NCI-H1092 treated with DMSO at 0.1 percent for 48 hours (cell line): ENCODE data around the gene PRSS1.
"Not testable (repeated sequence)": the region's sequence is repeated elsewhere in the genome, so short reads cannot be mapped to it uniquely, and the experiment has no call there.

ENCODE experiments used
- DNase-seq: peaks from one replicate; lab custom pipeline; 2025; lab: John Stamatoyannopoulos, UW

PRSS1 gene

DNA sequence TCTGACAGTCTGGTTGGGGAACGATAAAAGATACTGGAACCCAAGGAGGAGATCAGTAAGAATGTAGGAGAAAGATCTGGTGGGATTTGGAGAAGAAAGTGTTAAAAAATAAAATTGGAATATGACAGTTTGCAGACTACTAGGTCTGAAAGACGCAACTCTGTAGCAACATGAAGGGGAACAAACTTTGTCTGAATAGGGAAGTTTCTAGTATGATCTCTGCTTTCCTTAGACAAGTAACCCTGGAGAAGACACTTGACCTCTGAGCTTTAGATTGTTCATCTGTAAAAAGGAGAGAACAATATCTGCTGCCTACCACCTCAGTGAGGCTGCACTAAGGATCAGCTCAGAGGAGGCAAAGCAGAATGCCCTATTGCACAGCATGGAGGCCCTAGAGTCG, 3.0 kb upstream of the PRSS1 start:
- DNase-seq: no peak

DNA sequence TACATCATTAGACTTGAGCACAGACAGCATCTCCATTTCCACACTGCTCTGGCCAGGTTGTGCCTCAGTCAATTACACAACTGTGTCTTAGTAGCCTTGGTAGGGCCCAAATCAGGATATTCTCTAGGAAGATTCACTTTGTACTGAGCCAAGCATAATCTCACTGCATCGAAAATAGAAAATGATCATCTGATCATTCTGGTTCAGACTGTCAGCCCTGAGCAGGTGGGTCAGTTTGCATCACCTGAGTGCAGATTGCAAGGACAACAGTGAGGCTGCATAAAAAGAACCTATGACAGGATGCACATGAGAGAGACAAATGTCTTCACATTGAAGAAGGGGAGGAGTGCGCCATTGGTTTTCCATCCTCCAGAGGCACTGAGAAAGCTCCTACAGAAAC, 862 bp upstream of the PRSS1 start:
- not testable (repeated sequence) for DNase-seq

DNA sequence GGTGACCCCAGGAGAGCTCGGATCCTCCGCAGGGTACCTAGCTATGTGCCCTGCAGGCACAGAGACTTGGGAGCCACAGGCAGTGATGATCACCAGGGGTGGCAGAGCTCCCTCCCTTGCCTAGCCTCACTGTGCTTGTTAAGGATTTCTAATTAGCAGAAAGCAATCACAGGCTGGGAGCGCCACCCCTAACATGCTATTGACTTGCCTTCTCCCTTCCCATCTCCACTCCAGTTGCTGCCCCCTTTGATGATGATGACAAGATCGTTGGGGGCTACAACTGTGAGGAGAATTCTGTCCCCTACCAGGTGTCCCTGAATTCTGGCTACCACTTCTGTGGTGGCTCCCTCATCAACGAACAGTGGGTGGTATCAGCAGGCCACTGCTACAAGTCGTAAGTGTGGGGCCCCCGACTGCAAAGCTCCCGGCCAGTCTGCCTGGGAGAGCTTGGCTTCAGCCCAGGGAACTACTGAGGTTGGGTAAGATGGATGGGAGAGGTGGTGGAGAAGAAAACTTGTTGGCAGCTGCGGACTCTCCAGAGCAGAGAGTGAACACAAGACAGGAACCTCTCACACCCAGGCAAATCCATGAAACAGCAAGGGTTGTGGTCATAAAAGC, 1.2 kb downstream of the PRSS1 start:
- DNase-seq: no peak

DNA sequence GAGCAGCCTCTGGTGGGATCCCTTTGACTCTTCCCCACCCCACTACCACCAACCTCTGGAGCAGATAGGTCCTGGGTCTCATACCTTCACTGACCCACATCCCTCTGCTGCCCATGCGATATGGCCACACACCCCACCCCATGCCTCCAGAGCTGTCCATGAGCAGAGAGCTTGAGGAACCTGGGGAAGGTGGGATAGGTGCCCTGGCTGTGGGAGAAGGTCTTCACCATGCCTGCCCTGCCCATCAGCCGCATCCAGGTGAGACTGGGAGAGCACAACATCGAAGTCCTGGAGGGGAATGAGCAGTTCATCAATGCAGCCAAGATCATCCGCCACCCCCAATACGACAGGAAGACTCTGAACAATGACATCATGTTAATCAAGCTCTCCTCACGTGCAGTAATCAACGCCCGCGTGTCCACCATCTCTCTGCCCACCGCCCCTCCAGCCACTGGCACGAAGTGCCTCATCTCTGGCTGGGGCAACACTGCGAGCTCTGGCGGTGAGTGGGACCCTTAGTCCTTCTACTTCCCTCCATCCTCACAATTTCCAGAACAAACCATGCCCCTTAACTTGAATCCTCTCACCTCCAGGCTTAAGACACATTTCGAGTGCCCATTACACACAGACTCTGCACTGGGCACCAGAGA, 2.4 kb downstream of the PRSS1 start:
- DNase-seq: not testable (repeated sequence)

DNA sequence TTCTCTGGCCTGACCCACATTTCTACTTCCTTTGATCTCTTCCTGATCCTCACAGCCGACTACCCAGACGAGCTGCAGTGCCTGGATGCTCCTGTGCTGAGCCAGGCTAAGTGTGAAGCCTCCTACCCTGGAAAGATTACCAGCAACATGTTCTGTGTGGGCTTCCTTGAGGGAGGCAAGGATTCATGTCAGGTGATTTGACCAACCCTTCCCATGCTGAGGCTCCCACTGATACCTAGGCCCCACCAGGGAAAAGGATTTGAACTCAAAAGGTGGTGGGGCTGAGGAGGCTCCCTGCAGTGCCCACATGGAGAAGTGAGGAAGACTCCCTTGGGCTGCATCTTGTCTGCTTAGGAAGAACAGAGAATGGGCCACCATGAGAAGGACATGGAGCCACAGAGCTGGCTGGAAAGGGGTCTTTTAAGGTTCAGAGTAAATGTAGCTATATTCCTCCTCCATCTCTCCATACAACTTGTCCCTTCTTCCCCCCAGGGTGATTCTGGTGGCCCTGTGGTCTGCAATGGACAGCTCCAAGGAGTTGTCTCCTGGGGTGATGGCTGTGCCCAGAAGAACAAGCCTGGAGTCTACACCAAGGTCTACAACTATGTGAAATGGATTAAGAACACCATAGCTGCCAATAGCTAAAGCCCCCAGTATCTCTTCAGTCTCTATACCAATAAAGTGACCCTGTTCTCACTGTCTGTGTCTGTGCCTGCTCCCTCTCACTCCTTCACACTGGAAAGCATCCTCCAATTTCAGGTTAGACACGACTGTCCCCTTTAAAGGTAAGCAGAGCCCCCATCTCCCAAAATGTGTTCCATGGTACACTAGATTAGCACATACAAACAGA, 3.3 kb downstream of the PRSS1 start:
- DNase-seq: no peak

DNA sequence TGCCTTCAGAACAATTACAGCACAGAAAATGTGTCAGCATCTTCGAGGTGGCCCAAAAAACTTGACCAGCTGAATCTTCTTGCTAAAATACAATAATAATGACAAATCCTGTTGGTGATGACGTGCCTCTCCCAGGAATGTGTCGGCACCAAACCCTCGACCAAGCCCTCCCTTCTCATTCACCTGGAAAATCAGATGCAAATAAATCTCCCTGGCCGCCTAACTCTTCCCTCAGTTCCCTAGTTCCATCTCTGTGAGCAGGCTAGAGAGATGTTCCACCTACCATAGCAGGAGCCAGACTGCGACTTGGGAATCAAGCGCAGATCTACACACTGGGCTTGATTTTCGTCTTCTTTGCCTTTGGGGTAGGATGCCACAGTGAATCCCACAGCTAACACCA, 4.1 kb downstream of the PRSS1 start:
- no peak for DNase-seq

DNA sequence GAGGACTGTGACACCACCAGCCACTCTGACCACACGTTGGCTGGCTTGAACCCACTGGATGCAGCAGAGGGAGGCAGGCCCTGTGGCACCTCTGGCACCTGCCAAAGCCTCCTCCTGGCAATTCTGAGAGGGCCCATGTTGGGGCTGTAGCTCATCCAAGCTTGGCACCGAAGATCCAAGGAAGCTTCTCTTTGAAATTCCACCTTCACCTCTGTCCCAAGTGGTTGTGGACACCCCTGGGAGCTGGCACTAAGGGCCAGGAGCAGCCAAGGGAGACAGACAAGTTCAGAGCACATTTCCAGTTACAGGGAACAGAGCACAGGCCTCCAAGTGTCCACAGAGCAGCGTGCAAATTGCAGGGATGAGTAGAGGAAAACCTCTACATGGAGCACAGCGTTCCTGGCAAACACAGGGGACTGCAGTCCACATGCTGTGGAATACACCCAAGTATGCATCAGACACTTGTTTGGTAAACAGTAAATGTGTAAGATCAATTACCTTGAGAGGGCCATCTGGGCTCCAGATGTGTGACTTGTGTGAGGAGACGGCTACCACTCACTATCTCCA, 4.7 kb downstream of the PRSS1 start:
- not testable (repeated sequence) for DNase-seq

DNA sequence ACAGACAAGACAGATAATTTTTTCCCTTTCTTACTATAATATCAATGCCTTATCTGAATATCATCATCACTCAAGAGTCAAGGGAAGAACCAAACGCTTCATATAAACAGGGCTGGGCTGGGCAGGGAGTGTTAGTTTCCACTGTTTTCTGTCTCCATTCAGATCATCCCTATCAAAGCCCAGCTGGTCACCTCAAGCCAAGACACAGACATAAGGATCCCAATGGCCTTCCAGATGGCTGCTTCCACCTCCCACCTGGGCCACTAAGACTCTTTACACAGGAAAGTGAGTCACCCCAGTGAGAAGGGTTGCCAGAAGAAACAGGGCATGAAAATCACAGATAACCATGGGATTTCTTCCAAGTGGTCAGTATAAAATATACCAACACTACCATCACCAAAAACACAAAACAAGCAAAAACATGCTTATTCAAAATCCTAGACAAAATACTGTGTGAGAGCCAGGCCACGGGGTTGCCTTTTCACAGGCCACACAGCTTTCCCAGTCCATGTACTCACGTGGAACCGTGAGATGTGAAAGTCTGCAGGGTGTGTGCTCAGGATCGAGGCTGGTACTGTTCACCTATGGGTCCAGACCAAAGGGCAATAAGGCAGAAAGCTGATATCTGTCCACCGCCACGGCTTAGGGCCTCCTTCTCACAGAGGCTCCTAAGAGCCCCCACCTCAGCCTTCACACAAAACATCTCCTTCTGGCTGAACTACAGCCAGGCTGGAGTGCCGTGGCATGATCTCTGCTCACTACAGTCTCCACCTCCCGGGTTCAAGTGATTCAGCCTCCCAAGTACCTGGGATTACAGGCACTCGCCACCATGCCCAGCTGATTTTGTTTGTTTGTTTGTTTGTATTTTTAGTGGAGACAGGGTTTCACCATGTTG, 5.7 kb downstream of the PRSS1 start:
- no peak for DNase-seq

DNA sequence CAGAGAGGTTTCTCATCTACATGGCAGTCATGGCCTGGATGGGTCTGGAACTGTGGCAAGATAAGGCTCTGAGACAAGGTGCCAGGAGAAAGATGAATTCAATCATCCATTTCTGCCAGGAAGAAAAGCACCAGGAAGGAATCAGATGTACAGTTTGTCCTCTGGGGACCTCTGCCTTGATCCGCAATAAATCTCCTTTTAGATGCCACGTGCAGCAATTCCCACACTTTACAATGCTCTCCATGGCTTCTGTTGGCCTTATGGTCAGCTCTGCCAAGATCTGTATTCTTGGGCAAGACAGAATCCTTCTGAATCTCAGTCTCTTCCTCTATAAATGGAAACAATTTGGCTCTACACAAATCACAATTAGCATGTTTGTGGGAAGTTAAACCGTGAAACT, 9.0 kb downstream of the PRSS1 start:
- not testable (repeated sequence) for DNase-seq

DNA sequence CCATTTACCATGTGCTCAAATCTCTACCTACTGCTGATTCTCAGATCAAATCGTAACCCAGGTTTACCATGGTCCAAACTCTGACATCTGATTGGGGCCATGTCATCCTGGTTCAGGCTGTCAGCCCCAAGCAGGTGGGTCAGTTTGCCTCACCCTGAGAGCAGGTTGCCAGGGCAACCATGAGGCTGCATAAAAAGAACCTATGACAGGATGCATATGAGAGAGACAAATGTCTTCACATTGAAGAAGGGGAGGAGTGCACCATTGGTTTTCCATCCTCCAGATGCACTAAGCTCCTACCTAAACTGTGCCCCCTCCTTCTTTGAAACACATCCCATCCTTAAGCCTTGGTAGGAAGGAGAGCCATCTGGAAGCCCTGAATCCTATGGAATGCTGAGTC, 10.2 kb downstream of the PRSS1 start:
- no peak for DNase-seq

DNA sequence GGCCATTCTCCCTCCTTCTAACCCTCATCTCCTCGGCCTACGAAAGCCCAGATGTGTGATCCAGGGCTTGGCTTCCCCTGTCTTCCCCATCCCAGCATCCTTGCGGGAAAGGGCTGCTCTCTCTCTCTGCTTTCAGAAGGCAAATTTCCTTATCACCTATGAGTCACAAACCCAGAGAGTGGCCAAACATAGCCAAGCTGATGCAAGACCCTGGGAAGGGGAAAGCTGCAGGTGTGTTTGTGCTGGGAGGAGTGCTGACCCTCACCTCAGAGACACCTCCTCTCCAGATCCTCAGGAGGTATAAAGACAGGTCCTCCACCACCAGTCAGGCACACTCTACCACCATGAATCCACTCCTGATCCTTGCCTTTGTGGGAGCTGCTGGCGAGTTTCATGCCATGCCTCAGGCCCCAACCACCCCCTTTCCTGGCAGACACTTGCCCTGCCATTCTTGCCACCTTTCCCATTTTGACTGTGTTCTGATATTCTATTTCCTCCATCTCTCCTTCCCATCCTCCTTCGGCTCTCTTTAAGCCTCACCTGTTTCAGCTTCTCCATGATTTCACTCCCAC, 10.9 kb downstream of the PRSS1 start:
- no peak for DNase-seq

DNA sequence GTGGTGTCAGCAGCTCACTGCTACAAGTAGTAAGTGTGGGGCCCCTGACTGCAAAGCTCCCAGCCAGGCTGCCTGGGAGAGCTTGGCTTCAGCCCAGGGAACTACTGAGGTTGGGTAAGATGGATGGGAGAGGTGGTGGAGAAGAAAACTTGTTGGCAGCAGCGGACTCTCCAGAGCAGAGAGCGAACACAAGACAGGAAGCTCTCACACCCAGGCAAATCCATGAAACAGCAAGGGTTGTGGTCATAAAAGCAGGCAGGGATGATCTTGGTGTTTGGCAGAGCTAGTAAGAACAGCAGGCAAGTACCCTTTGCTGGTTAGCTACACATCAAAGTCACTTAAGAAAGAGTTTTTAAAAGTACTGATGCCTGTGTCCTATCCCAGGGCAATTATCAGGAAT, 12.3 kb downstream of the PRSS1 start:
- not testable (repeated sequence) for DNase-seq

DNA sequence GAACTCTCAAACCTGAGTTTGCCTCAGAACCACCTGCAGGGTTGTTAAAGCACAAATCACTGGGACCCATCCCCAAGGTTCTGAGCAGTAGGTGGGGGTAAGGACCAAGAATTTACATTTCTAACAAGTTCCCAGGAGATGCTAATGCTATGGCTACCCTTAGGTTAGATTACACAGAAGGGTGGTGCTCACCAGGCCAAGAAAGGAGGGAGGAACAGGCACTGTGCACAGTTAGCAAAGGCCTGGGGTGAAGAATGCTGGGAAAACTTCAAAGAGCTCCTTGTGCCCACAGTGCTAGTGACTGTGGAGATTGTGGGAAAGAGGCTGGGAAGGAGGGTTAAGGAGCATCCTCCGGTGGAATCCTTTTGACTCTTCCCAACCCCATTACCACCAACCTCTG, 12.8 kb downstream of the PRSS1 start:
- DNase-seq: no peak

DNA sequence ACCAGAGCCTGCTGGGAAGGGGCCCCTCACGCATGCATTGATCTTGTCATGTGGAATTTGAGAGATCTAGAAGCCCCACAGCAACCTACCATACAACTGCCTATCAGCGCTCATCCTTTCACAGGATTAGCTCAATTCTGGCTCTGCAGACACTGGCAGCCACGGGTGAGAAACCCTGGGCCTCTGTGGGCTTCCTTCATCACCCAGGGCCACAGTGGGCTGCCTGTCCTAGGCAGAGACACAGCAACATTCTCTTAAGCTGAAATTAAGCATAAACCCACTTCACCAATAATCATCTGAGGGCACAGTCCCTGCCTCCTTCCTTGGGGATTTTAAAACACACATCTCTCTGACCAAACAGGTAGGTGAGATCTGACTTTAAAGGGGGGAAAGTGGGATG, 18.2 kb downstream of the PRSS1 start:
- no peak for DNase-seq

DNA sequence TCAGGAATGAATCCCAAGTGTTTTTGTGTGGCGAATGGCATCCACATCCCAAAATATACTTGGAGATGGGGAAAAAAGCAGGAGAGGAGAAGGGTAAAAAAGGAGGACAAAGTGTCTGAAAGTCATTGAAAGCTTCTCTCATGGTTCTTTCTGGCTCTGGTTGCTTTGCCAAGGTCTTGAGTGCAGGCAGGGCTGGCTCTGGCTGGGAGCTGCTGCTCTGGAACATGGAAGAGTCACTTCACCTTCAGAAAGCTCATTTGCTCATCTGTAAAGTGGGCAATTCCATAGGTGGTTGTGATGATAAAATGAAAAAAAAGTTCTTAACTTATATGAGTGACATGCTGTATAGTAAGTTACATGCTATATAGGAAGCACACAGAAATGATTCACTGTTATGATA, 18.6 kb downstream of the PRSS1 start:
- no peak for DNase-seq

DNA sequence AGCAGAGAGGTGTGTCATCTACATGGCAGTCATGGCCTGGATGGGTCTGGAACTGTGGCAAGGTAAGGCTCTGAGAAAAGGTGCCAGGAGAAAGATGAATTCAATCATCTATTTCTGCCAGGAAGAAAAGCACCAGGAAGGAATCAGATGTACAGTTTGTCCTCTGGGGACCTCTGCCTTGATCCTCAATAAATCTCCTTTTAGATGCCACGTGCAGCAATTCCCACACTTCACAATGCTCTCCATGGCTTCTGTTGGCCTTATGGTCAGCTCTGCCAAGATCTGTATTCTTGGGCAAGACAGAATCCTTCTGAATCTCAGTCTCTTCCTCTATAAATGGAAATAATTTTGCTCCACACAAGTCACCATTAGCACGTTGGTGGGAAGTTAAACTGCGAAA, 19.6 kb downstream of the PRSS1 start:
- DNase-seq: not testable (repeated sequence)

DNA sequence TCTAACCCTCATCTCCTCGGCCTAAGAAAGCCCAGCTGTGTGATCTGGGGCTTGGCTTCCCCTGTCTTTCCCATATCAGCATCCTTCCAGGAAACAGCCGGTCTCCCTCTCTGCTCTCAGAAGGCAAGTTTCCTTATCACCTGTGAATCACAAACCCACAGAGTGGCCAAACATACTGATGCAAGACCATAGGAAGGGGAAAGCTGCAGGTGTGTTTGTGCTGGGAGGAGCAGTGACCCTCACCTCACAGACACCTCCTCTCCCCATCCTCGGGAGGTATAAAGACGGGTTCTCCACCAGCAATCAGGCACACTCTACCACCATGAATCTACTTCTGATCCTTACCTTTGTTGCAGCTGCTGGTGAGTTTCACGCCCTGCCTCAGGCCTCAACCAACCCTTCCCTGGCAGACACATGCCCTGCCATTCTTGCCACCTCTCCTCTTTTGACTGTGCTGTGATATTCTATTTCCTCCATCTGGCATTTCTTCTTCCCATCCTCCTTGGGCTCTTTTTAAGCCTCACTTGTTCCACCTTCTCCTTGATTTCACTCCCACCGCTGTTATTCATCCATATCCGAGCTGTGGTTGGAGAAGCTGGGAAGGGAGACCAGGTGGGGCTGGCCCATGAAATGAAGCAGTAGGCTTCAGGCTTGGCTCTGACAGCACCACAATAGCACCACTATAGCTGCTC, 21.5 kb downstream of the PRSS1 start, which contains the start of gene PRSS2:
TSS of gene PRSS2 (plus strand) at position 310 of the 692 bp plus-strand sequence. CDS start at position 323, 13 bp downstream.
- no peak for DNase-seq

DNA sequence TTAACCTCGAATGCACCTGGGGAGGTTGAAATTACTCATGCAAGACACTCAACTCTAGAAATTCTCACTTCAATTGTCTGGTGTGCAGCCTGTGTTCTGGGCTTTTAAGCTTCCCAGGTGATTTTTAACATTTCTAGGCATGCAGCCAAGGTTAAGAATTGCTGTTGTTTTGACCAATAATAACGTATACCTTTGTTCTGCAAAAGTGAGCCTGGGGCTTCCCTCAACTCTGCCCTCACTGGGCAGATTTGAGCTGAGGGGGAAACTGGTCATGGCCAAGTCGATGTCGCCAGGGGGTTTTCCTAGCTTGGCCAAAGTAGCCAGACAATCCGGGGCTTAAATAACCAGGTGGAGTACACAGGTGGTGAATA, 22.1 kb downstream of the PRSS1 start:
- no peak for DNase-seq

DNA sequence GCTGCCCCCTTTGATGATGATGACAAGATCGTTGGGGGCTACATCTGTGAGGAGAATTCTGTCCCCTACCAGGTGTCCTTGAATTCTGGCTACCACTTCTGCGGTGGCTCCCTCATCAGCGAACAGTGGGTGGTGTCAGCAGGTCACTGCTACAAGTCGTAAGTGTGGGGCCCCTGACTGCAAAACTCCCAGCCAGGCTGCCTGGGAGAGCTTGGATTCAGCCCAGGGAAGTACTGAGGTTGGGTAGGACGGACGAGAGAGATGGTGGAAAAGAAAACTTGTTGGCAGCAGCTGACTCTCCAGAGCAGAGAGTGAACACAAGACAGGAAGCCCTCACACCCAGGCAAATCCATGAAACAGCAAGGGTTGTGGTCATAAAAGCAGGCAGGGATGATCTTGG, 22.8 kb downstream of the PRSS1 start:
- no peak for DNase-seq

DNA sequence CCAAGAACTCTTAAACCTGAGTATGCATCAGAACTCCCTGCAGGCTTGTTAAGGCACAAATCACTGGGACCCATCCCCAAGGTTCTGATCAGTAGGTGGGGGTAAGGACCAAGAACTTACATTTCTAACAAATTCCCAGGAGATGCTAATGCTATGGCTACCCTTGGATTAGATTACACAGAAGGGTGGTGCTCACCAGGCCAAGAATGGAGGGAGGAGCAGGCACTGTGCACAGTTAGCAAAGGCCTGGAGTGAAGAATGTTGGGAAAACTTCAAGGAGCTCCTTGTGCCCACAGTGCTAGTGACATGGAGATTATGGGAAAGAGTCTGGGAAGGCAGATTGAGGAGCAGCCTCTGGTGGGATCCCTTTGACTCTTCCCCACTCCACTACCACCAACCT, 23.4 kb downstream of the PRSS1 start:
- no peak for DNase-seq

DNA sequence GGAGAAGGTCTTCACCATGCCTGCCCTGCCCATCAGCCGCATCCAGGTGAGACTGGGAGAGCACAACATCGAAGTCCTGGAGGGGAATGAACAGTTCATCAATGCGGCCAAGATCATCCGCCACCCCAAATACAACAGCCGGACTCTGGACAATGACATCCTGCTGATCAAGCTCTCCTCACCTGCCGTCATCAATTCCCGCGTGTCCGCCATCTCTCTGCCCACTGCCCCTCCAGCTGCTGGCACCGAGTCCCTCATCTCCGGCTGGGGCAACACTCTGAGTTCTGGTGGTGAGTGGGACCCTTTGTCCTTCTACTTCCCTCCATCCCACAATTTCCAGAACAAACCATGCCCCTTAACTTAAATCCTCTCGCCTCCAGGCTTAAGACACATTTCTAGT, 24.0 kb downstream of the PRSS1 start:
- no peak for DNase-seq
